K562 (cell line): ENCODE results near the gene AKAP12. TPM values are rescaled to one million over a fixed set of nuclear protein-coding genes. Genes with fewer than 3 reads are reported as not detected.

ENCODE experiments used
- BRD9 ChIP-seq: fragments of 450-650 bp; IDR thresholded peaks from 2 replicates; pipeline ENCODE4 v1.6.1; 2018; ENCODE audit warnings: low read depth; ENCODE audit not compliant: partially characterized antibody
- CC2D1A ChIP-seq: fragments of 450-650 bp; IDR thresholded peaks from 2 replicates; pipeline ENCODE4 v1.6.1; 2017; ENCODE audit warnings: mild to moderate bottlenecking
- ETS2 ChIP-seq: IDR thresholded peaks from 2 replicates; pipeline ENCODE4 v1.6.1; 2016; ENCODE audit warnings: borderline replicate concordance, missing genetic modification characterization, mild to moderate bottlenecking, moderate library complexity, missing compliant biosample characterization; ENCODE audit not compliant: poor library complexity, severe bottlenecking
- KLF1 ChIP-seq: fragments of 450-650 bp; IDR thresholded peaks from 2 replicates; pipeline ENCODE4 v1.6.1; 2016; ENCODE audit warnings: missing genetic modification characterization, missing compliant biosample characterization
- NCOA2 ChIP-seq, 2 experiments: fragments of 450-650 bp; IDR thresholded peaks; 2 replicates each; pipeline ENCODE4 v1.6.1; 2018; ENCODE audit warnings: mild to moderate bottlenecking in 2 of 2, moderate library complexity in 1 of 2; ENCODE audit not compliant: partially characterized antibody in 2 of 2
- PREB ChIP-seq: sonication (generic); formaldehyde crosslinking; IDR thresholded peaks from 2 replicates; pipeline ENCODE4 v1.8.1; 2023; ENCODE audit warnings: mild to moderate bottlenecking, missing genetic modification reagents
- SFPQ ChIP-seq: fragments of 200-400 bp; formaldehyde crosslinking; IDR thresholded peaks from 2 replicates; pipeline ENCODE4 v1.6.1; 2017; ENCODE audit warnings: mild to moderate bottlenecking, low read depth, low read length, moderate library complexity
- SNIP1 ChIP-seq: fragments of 450-650 bp; IDR thresholded peaks from 2 replicates; pipeline ENCODE4 v1.7.1; 2017; ENCODE audit warnings: low read depth, mild to moderate bottlenecking
- TBL1XR1 ChIP-seq, 2 experiments: IDR thresholded peaks; 2 replicates each; pipeline ENCODE4 v1.6.1; 2012; ENCODE audit warnings: improper control_type of control experiment in 2 of 2, low read length in 2 of 2, mild to moderate bottlenecking in 1 of 2
- TFAP4 ChIP-seq: sonication (generic); formaldehyde crosslinking; IDR thresholded peaks from 2 replicates; pipeline ENCODE4 v1.8.0; 2022; ENCODE audit warnings: missing genetic modification reagents, mild to moderate bottlenecking, moderate library complexity, borderline replicate concordance
- TFE3 ChIP-seq: fragments of 450-650 bp; formaldehyde crosslinking; IDR thresholded peaks from 2 replicates; pipeline ENCODE4 v1.4.0; 2020; ENCODE audit warnings: mild to moderate bottlenecking, mixed read lengths
- ZBTB2 ChIP-seq: fragments of 450-650 bp; IDR thresholded peaks from 2 replicates; pipeline ENCODE4 v1.6.1; 2016; ENCODE audit warnings: antibody characterized with exemption
- ZNF384 ChIP-seq: IDR thresholded peaks from 2 replicates; pipeline ENCODE4 v1.6.1; 2012; ENCODE audit warnings: low read depth, low read length, improper control_type of control experiment
- polyA plus RNA-seq, 8 experiments: library from polyadenylated mRNA; depleted of rRNA in 4 of 8; stranded (reverse) in 5 of 8; unstranded in 3 of 8; fragments of >200 nt; fragmentation: Nextera tagmentation in 2 of 8; fragmentation: Illumina TruSeq in 1 of 8; extraction: Ambion mirVana in 2 of 8; extraction: Trizol in 1 of 8; gene quantifications; 2 replicates each; pipeline versions ENCODE4 v1.2.1 to v1.2.3, GENCODE V29; 2011 to 2014; ENCODE audit warnings: inconsistent platforms in 1 of 8, missing spikeins in 1 of 8
- total RNA-seq, 7 experiments: library from RNA; depleted of rRNA in 6 of 7; stranded (reverse); fragments of >200 nt in 6 of 7; fragmentation: Illumina TruSeq in 2 of 7; extraction: Trizol in 2 of 7; gene quantifications; 2 replicates each; pipeline versions ENCODE4 v1.2.1 to v1.2.3, GENCODE V29; 2011 to 2021; ENCODE audit warnings: low replicate concordance in 1 of 7
- TF ChIP-seq, protein P1 (sequence below): fragments of 450-650 bp; formaldehyde crosslinking; IDR thresholded peaks from 2 replicates; pipeline ENCODE4 v1.4.0; 2020; ENCODE audit warnings: mild to moderate bottlenecking, moderate library complexity
- TF ChIP-seq, protein P2 (sequence below), 2 experiments: IDR thresholded peaks; 2 replicates each; pipeline ENCODE4 v1.6.1; 2011; ENCODE audit warnings: borderline replicate concordance in 1 of 2, control low read depth in 1 of 2, low read depth in 1 of 2, low read length in 1 of 2, mild to moderate bottlenecking in 1 of 2, mixed read lengths in 1 of 2, moderate library complexity in 1 of 2; ENCODE audit not compliant: insufficient read depth in 1 of 2, insufficient read length in 1 of 2, poor library complexity in 1 of 2, severe bottlenecking in 1 of 2; ENCODE audit errors: extremely low read depth in 1 of 2

Gene AKAP12
- total and polyA plus RNA-seq, 9 of the 15 experiments (the other 6 are each of a cell fraction or from before 2014, with no cell fraction given), result 0.08 to 2.0 (median 0.62) TPM

GRCh38 chr6:151229401-151230276 is 10.1 kb upstream of the AKAP12 start (continued):
- TF ChIP-seq TFAP4 (CRISPR knock-in tag), result no peak; the same call in 1 of the 2 replicates
- TF ChIP-seq ZNF384, result no peak
- TF ChIP-seq NCOA2 (IDR thresholded peaks at IDR 0.05; ENCODE audit: partially characterized antibody in 2 of 2), result no peak
- TF ChIP-seq SNIP1, result no peak
- TF ChIP-seq TFE3, result no peak
- TF ChIP-seq KLF1 (tag), result peak; percentile 90
- TF ChIP-seq, protein P1, sequence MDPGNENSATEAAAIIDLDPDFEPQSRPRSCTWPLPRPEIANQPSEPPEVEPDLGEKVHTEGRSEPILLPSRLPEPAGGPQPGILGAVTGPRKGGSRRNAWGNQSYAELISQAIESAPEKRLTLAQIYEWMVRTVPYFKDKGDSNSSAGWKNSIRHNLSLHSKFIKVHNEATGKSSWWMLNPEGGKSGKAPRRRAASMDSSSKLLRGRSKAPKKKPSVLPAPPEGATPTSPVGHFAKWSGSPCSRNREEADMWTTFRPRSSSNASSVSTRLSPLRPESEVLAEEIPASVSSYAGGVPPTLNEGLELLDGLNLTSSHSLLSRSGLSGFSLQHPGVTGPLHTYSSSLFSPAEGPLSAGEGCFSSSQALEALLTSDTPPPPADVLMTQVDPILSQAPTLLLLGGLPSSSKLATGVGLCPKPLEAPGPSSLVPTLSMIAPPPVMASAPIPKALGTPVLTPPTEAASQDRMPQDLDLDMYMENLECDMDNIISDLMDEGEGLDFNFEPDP (CRISPR knock-in tag), result no peak
- peak; percentile 42; the same call in 1 of the 2 replicates for TF ChIP-seq ZBTB2
- no peak for TF ChIP-seq ETS2 (tag)
- no peak for TF ChIP-seq PREB (CRISPR knock-in tag)
- TF ChIP-seq BRD9, result peak; percentile 68
- no peak for TF ChIP-seq TBL1XR1 (IDR thresholded peaks at IDR 0.05; ENCODE audit: low read length in 2 of 2)
- TF ChIP-seq CC2D1A, result no peak; the same call in 1 of the 2 replicates
- TF ChIP-seq SFPQ, result no peak
- TF ChIP-seq, protein P2, sequence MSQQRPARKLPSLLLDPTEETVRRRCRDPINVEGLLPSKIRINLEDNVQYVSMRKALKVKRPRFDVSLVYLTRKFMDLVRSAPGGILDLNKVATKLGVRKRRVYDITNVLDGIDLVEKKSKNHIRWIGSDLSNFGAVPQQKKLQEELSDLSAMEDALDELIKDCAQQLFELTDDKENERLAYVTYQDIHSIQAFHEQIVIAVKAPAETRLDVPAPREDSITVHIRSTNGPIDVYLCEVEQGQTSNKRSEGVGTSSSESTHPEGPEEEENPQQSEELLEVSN (IDR thresholded peaks at IDR 0.05; ENCODE audit: borderline replicate concordance in 1 of 2, extremely low read depth in 1 of 2, insufficient read depth in 1 of 2, insufficient read length in 1 of 2, low read depth in 1 of 2, low read length in 1 of 2, poor library complexity in 1 of 2, severe bottlenecking in 1 of 2), result no peak
